HepG2 (cell line): Measurements from ENCODE around the gene NCBP3. TPM values are rescaled to one million over a fixed set of nuclear protein-coding genes. Genes with fewer than 3 reads are reported as not detected.

Experiments used
- ARNT2 ChIP-seq: sonication (generic); formaldehyde crosslinking; IDR thresholded peaks from 2 replicates; pipeline ENCODE4 v1.8.0; 2022; ENCODE audit warnings: mild to moderate bottlenecking, low read depth, missing genetic modification reagents, moderate library complexity
- ARNTL ChIP-seq: sonication (generic); formaldehyde crosslinking; IDR thresholded peaks from 2 replicates; pipeline ENCODE4 v1.4.0; 2020; ENCODE audit warnings: mild to moderate bottlenecking, missing genetic modification reagents
- BRD4 ChIP-seq: sonication (generic); formaldehyde crosslinking; IDR thresholded peaks from 2 replicates; pipeline ENCODE4 v1.4.0; 2020; ENCODE audit warnings: missing genetic modification reagents
- ETV5 ChIP-seq: IDR thresholded peaks from 2 replicates; pipeline ENCODE4 v1.6.1; 2018; ENCODE audit warnings: missing biosample characterization, missing genetic modification reagents, inconsistent platforms, borderline replicate concordance
- GTF2F1 ChIP-seq: fragments of 150-350 bp; IDR thresholded peaks from 2 replicates; pipeline ENCODE4 v1.6.1; 2014; ENCODE audit warnings: low read length
- HIVEP1 ChIP-seq: sonication (generic); formaldehyde crosslinking; IDR thresholded peaks from 2 replicates; pipeline ENCODE4 v1.4.0; 2020; ENCODE audit warnings: mild to moderate bottlenecking, missing genetic modification reagents
- HMG20A ChIP-seq: IDR thresholded peaks from 2 replicates; pipeline ENCODE4 v1.6.1; 2016; ENCODE audit warnings: borderline replicate concordance
- HOXA5 ChIP-seq: sonication (generic); formaldehyde crosslinking; IDR thresholded peaks from 2 replicates; pipeline ENCODE4 v1.4.0; 2020; ENCODE audit warnings: missing genetic modification reagents
- HOXA9 ChIP-seq: sonication (generic); formaldehyde crosslinking; IDR thresholded peaks from 2 replicates; pipeline ENCODE4 v1.8.1; 2022; ENCODE audit warnings: missing genetic modification reagents, mild to moderate bottlenecking, moderate library complexity, borderline replicate concordance
- MAFK ChIP-seq, 2 experiments: IDR thresholded peaks in 1 of 2; conservative IDR thresholded peaks in 1 of 2; 2 replicates each; pipeline ENCODE4 v1.6.1; 2011; ENCODE audit warnings: improper control_type of control experiment in 2 of 2, low read length in 2 of 2
- TAF1 ChIP-seq: sonication (generic); formaldehyde crosslinking; IDR thresholded peaks from 2 replicates; pipeline ENCODE4 v1.4.0; 2020; ENCODE audit warnings: missing genetic modification reagents
- ZBTB7B ChIP-seq: sonication (generic); formaldehyde crosslinking; IDR thresholded peaks from 2 replicates; pipeline ENCODE4 v1.4.0; 2020; ENCODE audit warnings: missing genetic modification reagents
- ZC3H13 ChIP-seq: sonication (generic); formaldehyde crosslinking; IDR thresholded peaks from 2 replicates; pipeline ENCODE4 v1.8.1; 2023; ENCODE audit warnings: mild to moderate bottlenecking, missing genetic modification reagents, moderate library complexity
- ZC3H4 ChIP-seq: sonication (generic); formaldehyde crosslinking; IDR thresholded peaks from 2 replicates; pipeline ENCODE4 v1.4.0; 2020; ENCODE audit warnings: missing genetic modification reagents, borderline replicate concordance
- ZFP82 ChIP-seq: sonication (generic); formaldehyde crosslinking; IDR thresholded peaks from 2 replicates; pipeline ENCODE4 v1.5.1; 2020; ENCODE audit warnings: mild to moderate bottlenecking, missing genetic modification reagents, borderline replicate concordance
- ZMYM4 ChIP-seq: sonication (generic); formaldehyde crosslinking; IDR thresholded peaks from 2 replicates; pipeline ENCODE4 v1.8.1; 2023; ENCODE audit warnings: mild to moderate bottlenecking, missing genetic modification reagents
- ZNF160 ChIP-seq: sonication (generic); formaldehyde crosslinking; IDR thresholded peaks from 2 replicates; pipeline ENCODE4 v1.8.0; 2022; ENCODE audit warnings: mild to moderate bottlenecking, inconsistent platforms, missing genetic modification reagents
- ZNF296 ChIP-seq: sonication (generic); formaldehyde crosslinking; conservative IDR thresholded peaks from 2 replicates; pipeline ENCODE4 v1.5.0; 2020; ENCODE audit warnings: mild to moderate bottlenecking, missing genetic modification reagents
- ZNF331 ChIP-seq: sonication (generic); formaldehyde crosslinking; IDR thresholded peaks from 2 replicates; pipeline ENCODE4 v1.4.0; 2020; ENCODE audit warnings: missing genetic modification reagents
- ZNF350 ChIP-seq: sonication (generic); formaldehyde crosslinking; IDR thresholded peaks from 2 replicates; pipeline ENCODE4 v1.4.0; 2020; ENCODE audit warnings: mild to moderate bottlenecking, low read depth, missing genetic modification reagents, borderline replicate concordance
- ZNF709 ChIP-seq: sonication (generic); formaldehyde crosslinking; IDR thresholded peaks from 2 replicates; pipeline ENCODE4 v1.5.0; 2020; ENCODE audit warnings: mild to moderate bottlenecking, missing genetic modification reagents
- polyA plus RNA-seq, 8 experiments: library from polyadenylated mRNA; depleted of rRNA in 3 of 8; stranded (reverse) in 7 of 8; unstranded in 1 of 8; fragments of >200 nt; fragmentation: Illumina TruSeq in 4 of 8; extraction: Trizol in 4 of 8; gene quantifications; 2 replicates each; pipeline versions ENCODE4 v1.2.1 to v1.2.3, GENCODE V29; 2011 to 2016; ENCODE audit warnings: low read depth in 4 of 8, missing spikeins in 1 of 8, mixed read lengths in 1 of 8; ENCODE audit not compliant: insufficient read depth in 1 of 8
- total RNA-seq, 5 experiments: library from RNA; depleted of rRNA; stranded (reverse); fragments of >200 nt; fragmentation: Illumina TruSeq; extraction: Trizol; gene quantifications; 2 replicates each; pipeline ENCODE4 v1.2.3, GENCODE V29; 2016; ENCODE audit warnings: low read depth in 1 of 5
- TF ChIP-seq, protein P1 (sequence below): sonication (generic); formaldehyde crosslinking; IDR thresholded peaks from 2 replicates; pipeline ENCODE4 v1.5.0; 2020; ENCODE audit warnings: missing genetic modification reagents, mild to moderate bottlenecking, borderline replicate concordance
- TF ChIP-seq, protein P2 (sequence below): sonication (generic); formaldehyde crosslinking; IDR thresholded peaks from 2 replicates; pipeline ENCODE4 v1.4.0; 2020; ENCODE audit warnings: mild to moderate bottlenecking, missing genetic modification reagents
- TF ChIP-seq, protein P3 (sequence below): sonication (generic); formaldehyde crosslinking; IDR thresholded peaks from 2 replicates; pipeline ENCODE4 v1.4.0; 2020; ENCODE audit warnings: missing genetic modification reagents

NCBP3 gene
- total and polyA plus RNA-seq, 2 of the 13 experiments (the other 11 are each of a cell fraction or from before 2014, with no cell fraction given), result 19.5 to 24.8 TPM

DNA sequence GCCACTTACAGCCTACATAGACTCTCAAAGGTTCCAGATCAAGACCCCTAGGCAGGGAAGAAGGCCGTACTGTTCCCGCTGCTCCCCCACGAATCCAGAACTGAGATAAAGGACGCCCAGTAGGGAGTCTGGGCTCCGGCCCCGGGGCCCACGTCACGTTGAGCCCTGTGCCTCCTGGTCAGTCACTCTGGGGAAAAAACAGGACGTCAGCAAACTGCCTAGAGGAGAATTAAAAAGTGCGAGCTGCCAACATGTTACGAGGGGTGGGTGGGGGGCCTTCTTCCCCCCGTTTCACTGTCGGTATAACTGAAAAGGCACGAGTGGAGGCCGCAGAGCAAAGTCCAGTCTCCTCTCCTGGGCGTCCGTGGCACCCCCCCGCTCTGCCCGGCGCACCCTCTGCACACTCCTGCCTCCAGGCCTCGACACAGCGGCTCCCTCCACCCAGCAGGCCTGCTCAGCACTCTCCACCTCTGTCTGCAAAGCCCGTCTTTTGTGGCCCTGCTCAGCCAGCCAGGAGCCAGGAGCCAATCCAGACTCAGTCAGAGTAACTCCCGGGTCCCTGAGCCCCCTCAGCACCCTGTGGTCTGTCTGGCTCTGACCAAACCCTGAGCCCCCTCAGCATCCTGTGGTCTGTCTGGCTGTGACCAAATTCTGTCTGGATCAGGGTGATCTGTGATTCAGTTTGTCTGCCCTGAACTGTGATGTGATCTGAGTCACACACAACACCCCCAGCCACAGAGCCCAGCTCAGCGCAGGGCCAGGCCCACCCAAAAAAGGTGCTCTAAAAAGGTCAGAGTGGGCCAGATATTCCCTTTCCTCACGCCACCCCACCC is 51.3 kb downstream of the NCBP3 start (continued):
- TF ChIP-seq ZMYM4 (CRISPR knock-in tag) (0 out of 2 replicates have a peak, but pooled peaks have one; percentile 7), MAFK (conservative IDR thresholded peaks at IDR 0.05 in 1 of 2, IDR thresholded peaks at IDR 0.05 in 1 of 2; ENCODE audit: low read length in 2 of 2) (0 out of 4 replicates have a peak, but pooled peaks of 1 of the 2 experiments have one; percentile 13), ZC3H4 (CRISPR knock-in tag) (peak; percentile 61; the same call in 1 of the 2 replicates), ZNF709 (CRISPR knock-in tag) (peak; percentile 86; the same call in 1 of the 2 replicates), ZNF296 (CRISPR knock-in tag) (0 out of 2 replicates have a peak, but pooled peaks have one; percentile 23), ETV5 (CRISPR knock-in tag) (no peak), ZNF350 (peak; percentile 18; the same call in 1 of the 2 replicates), ARNT2 (no peak), HOXA5 (CRISPR knock-in tag) (peak; percentile 85; the same call in 1 of the 2 replicates), HIVEP1 (CRISPR knock-in tag) (0 out of 2 replicates have a peak, but pooled peaks have one; percentile 0), ZFP82 (peak; percentile 94), ZNF160 (CRISPR knock-in tag) (0 out of 2 replicates have a peak, but pooled peaks have one; percentile 43), TAF1 (CRISPR knock-in tag) (peak; percentile 21; the same call in 1 of the 2 replicates), ZNF331 (CRISPR knock-in tag) (peak; percentile 82; the same call in 1 of the 2 replicates), ZBTB7B (CRISPR knock-in tag) (peak; percentile 14; the same call in 1 of the 2 replicates), BRD4 (peak; percentile 79; the same call in 1 of the 2 replicates), HOXA9 (CRISPR knock-in tag) (0 out of 2 replicates have a peak, but pooled peaks have one; percentile 43), GTF2F1 (no peak), ZC3H13 (CRISPR knock-in tag) (peak; percentile 78), HMG20A (no peak), ARNTL (0 out of 2 replicates have a peak, but pooled peaks have one; percentile 15)
- TF ChIP-seq, protein P1, sequence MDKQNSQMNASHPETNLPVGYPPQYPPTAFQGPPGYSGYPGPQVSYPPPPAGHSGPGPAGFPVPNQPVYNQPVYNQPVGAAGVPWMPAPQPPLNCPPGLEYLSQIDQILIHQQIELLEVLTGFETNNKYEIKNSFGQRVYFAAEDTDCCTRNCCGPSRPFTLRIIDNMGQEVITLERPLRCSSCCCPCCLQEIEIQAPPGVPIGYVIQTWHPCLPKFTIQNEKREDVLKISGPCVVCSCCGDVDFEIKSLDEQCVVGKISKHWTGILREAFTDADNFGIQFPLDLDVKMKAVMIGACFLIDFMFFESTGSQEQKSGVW (CRISPR knock-in tag), result no peak
- TF ChIP-seq, protein P2, sequence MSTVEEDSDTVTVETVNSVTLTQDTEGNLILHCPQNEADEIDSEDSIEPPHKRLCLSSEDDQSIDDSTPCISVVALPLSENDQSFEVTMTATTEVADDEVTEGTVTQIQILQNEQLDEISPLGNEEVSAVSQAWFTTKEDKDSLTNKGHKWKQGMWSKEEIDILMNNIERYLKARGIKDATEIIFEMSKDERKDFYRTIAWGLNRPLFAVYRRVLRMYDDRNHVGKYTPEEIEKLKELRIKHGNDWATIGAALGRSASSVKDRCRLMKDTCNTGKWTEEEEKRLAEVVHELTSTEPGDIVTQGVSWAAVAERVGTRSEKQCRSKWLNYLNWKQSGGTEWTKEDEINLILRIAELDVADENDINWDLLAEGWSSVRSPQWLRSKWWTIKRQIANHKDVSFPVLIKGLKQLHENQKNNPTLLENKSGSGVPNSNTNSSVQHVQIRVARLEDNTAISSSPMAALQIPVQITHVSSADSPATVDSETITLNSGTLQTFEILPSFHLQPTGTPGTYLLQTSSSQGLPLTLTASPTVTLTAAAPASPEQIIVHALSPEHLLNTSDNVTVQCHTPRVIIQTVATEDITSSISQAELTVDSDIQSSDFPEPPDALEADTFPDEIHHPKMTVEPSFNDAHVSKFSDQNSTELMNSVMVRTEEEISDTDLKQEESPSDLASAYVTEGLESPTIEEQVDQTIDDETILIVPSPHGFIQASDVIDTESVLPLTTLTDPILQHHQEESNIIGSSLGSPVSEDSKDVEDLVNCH (CRISPR knock-in tag), result no peak
- TF ChIP-seq, protein P3, sequence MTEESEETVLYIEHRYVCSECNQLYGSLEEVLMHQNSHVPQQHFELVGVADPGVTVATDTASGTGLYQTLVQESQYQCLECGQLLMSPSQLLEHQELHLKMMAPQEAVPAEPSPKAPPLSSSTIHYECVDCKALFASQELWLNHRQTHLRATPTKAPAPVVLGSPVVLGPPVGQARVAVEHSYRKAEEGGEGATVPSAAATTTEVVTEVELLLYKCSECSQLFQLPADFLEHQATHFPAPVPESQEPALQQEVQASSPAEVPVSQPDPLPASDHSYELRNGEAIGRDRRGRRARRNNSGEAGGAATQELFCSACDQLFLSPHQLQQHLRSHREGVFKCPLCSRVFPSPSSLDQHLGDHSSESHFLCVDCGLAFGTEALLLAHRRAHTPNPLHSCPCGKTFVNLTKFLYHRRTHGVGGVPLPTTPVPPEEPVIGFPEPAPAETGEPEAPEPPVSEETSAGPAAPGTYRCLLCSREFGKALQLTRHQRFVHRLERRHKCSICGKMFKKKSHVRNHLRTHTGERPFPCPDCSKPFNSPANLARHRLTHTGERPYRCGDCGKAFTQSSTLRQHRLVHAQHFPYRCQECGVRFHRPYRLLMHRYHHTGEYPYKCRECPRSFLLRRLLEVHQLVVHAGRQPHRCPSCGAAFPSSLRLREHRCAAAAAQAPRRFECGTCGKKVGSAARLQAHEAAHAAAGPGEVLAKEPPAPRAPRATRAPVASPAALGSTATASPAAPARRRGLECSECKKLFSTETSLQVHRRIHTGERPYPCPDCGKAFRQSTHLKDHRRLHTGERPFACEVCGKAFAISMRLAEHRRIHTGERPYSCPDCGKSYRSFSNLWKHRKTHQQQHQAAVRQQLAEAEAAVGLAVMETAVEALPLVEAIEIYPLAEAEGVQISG (CRISPR knock-in tag), result peak; percentile 63; the same call in 1 of the 2 replicates
